Liver (tissue), 3 donors: ENCODE results near the gene MRRF.

Experiments used
- EGR1 ChIP-seq, 2 donors: IDR thresholded peaks; 2 replicates each; pipeline ENCODE4 v1.6.1; 2016 to 2018; ENCODE audit warnings: antibody characterized with exemption in 2 of 2, low read depth in 2 of 2
- RAD21 ChIP-seq, 2 donors: IDR thresholded peaks; 2 replicates each; pipeline ENCODE4 v1.6.1; 2016; ENCODE audit warnings: antibody characterized with exemption in 2 of 2, mild to moderate bottlenecking in 2 of 2
- RXRA ChIP-seq, 2 donors: IDR thresholded peaks; 2 replicates each; pipeline ENCODE4 v1.6.1; 2017 to 2018; ENCODE audit warnings: antibody characterized with exemption in 2 of 2, mild to moderate bottlenecking in 1 of 2
- YY1 ChIP-seq: IDR thresholded peaks from 2 replicates; pipeline ENCODE4 v1.6.1; 2016; ENCODE audit warnings: antibody characterized with exemption, mild to moderate bottlenecking
- TF ChIP-seq, protein P1 (sequence below): fragments of 150-350 bp; IDR thresholded peaks from 2 replicates; pipeline ENCODE4 v1.5.1; 2017; ENCODE audit warnings: improper control_type of control experiment, low read depth, low read length; ENCODE audit not compliant: missing input control
- TF ChIP-seq, protein P2 (sequence below): IDR thresholded peaks from 2 replicates; pipeline ENCODE4 v1.6.1; 2016; ENCODE audit warnings: antibody characterized with exemption
- TF ChIP-seq, protein P3 (sequence below): IDR thresholded peaks from 2 replicates; pipeline ENCODE4 v1.6.1; 2016; ENCODE audit warnings: antibody characterized with exemption
- TF ChIP-seq, protein P4 (sequence below): IDR thresholded peaks from 2 replicates; pipeline ENCODE4 v1.6.1; 2016; ENCODE audit warnings: antibody characterized with exemption
- donor health status: healthy.
- donor health status: healthy.

DNA sequence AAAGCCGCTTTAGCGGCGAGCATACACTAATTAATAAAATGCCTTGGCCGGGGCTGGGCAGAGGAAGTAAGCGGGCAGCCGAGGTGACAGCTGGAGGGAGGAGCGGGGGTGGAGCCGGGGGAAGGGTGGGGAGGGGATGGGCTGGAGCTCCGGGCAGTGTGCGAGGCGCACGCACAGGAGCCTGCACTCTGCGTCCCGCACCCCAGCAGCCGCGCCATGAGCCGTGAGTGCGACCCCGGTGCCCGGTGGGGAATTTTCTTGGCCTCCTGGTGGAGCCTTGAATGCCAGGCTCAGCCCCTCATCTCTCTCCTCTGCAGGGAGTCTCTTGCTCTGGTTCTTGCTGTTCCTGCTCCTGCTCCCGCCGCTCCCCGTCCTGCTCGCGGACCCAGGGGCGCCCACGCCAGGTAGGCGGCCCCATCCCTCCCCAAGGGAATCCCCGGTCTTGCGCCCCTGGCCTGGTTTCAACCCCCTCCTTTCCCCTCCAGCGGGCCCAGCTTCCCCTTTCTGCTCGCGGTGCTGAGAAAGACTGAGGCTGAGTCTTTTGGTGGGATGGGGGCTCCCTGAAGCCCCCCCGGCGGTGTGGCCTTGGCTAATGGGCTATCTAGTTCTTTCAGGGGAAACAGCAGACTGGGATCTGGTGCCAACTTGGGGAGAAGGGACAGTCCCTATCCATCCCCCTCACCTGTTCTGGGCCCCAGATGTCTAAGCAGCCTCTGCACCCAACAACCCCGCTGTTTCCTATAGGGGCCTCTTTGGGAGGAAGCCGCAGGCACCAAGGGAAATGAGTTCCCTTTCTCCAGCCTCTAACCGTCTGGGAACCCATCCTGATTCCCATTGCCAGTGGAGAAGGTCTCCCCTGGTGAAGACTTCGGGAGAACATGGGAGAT is 106.4 kb downstream of the MRRF start, which contains the start of gene PTGS1:
- TF ChIP-seq, protein P1, sequence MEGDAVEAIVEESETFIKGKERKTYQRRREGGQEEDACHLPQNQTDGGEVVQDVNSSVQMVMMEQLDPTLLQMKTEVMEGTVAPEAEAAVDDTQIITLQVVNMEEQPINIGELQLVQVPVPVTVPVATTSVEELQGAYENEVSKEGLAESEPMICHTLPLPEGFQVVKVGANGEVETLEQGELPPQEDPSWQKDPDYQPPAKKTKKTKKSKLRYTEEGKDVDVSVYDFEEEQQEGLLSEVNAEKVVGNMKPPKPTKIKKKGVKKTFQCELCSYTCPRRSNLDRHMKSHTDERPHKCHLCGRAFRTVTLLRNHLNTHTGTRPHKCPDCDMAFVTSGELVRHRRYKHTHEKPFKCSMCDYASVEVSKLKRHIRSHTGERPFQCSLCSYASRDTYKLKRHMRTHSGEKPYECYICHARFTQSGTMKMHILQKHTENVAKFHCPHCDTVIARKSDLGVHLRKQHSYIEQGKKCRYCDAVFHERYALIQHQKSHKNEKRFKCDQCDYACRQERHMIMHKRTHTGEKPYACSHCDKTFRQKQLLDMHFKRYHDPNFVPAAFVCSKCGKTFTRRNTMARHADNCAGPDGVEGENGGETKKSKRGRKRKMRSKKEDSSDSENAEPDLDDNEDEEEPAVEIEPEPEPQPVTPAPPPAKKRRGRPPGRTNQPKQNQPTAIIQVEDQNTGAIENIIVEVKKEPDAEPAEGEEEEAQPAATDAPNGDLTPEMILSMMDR: no peak
- TF ChIP-seq, protein P2, sequence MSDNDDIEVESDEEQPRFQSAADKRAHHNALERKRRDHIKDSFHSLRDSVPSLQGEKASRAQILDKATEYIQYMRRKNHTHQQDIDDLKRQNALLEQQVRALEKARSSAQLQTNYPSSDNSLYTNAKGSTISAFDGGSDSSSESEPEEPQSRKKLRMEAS: no peak
- TF ChIP-seq RAD21 (IDR thresholded peaks at IDR 0.05) (no peak), YY1 (no peak), EGR1 (IDR thresholded peaks at IDR 0.05; ENCODE audit: low read depth in 2 of 2) (no peak), RXRA (IDR thresholded peaks at IDR 0.05) (no peak)
- TF ChIP-seq, protein P3, sequence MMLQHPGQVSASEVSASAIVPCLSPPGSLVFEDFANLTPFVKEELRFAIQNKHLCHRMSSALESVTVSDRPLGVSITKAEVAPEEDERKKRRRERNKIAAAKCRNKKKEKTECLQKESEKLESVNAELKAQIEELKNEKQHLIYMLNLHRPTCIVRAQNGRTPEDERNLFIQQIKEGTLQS: no peak
- TF ChIP-seq, protein P4, sequence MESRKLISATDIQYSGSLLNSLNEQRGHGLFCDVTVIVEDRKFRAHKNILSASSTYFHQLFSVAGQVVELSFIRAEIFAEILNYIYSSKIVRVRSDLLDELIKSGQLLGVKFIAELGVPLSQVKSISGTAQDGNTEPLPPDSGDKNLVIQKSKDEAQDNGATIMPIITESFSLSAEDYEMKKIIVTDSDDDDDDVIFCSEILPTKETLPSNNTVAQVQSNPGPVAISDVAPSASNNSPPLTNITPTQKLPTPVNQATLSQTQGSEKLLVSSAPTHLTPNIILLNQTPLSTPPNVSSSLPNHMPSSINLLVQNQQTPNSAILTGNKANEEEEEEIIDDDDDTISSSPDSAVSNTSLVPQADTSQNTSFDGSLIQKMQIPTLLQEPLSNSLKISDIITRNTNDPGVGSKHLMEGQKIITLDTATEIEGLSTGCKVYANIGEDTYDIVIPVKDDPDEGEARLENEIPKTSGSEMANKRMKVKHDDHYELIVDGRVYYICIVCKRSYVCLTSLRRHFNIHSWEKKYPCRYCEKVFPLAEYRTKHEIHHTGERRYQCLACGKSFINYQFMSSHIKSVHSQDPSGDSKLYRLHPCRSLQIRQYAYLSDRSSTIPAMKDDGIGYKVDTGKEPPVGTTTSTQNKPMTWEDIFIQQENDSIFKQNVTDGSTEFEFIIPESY: no peak
